GM12878 (cell line): ENCODE measurements around the gene PTPRN2. TPM values are rescaled to one million over a fixed set of nuclear protein-coding genes. Genes with fewer than 3 reads are reported as not detected.

Experiments used
- ATAC-seq: fragments of 200-7000 bp; cut with Tn5 transposase; 3 replicates; pipeline ENCODE4 v1.9.1; 2020; ENCODE audit warnings: mild to moderate bottlenecking, moderate library complexity
- BruUV-seq: library from RNA; stranded (reverse); fragments of 400-500 nt; replicated peaks from 2 replicates; lab custom pipeline; 2021; lab: Mats Ljungman, UMichigan
- CTCF ChIA-PET: fragments of 300-600 bp; sonication (Branson Sonifier 250); formaldehyde crosslinking; extraction: SDS; loops from one replicate; lab custom pipeline; 2021; ENCODE audit warnings: inconsistent platforms; lab: Yijun Ruan, JAX
- POLR2A ChIA-PET: fragments of 350-600 bp; formaldehyde crosslinking; extraction: SDS; loops from one replicate; lab custom pipeline; 2021; ENCODE audit warnings: inconsistent platforms; lab: Charles Lee
- RAD21 ChIA-PET: fragments of 300-600 bp; sonication (Branson Sonifier 250); formaldehyde crosslinking; loops from one replicate; lab custom pipeline; 2023; ENCODE audit warnings: antibody characterized with exemption; ENCODE audit not compliant: unreplicated experiment; lab: Charles Lee
- SMC1A ChIA-PET: fragments of 300-600 bp; sonication (Branson Sonifier 250); formaldehyde crosslinking; loops from one replicate; lab custom pipeline; 2023; ENCODE audit not compliant: unreplicated experiment, uncharacterized antibody; lab: Charles Lee
- DNase-seq: peaks from one replicate; pipeline ENCODE4 v3.0.0-alpha.2; 2011; ENCODE audit warnings: low read depth, low spot score
- FAIRE-seq: peaks from 3 replicates; lab custom pipeline; 2011; peaks lifted over from hg19 to GRCh38; lab: Jason Lieb, UNC
- H2AFZ ChIP-seq: 2 replicates; pipeline ENCODE4 v1.6.0; 2011; ENCODE audit warnings: low read depth, low read length, control low read depth; ENCODE audit not compliant: control insufficient read depth
- H3K27ac ChIP-seq: 2 replicates; pipeline ENCODE4 v1.5.1; 2011; ENCODE audit warnings: control low read depth; ENCODE audit not compliant: control insufficient read depth, insufficient read depth
- H3K27me3 ChIP-seq, 2 experiments: replicated peaks in 1 of 2; 2 replicates each; pipeline versions ENCODE4 v1.6.0 to v1.6.1; 2011; ENCODE audit warnings: low read length in 1 of 2; ENCODE audit not compliant: control insufficient read depth in 2 of 2, insufficient read depth in 2 of 2
- H3K36me3 ChIP-seq, 2 experiments: 2 replicates each; pipeline ENCODE4 v1.5.1; 2011; ENCODE audit warnings: low read length in 1 of 2; ENCODE audit not compliant: control insufficient read depth in 2 of 2, insufficient read depth in 2 of 2
- H3K4me1 ChIP-seq: 2 replicates; pipeline ENCODE4 v1.6.1; 2011; ENCODE audit warnings: mild to moderate bottlenecking, low read length, moderate library complexity, mixed read lengths; ENCODE audit not compliant: control insufficient read depth, insufficient read depth
- H3K4me2 ChIP-seq: 2 replicates; pipeline ENCODE4 v1.6.0; 2011; ENCODE audit warnings: control low read depth; ENCODE audit not compliant: control insufficient read depth, insufficient read depth
- H3K4me3 ChIP-seq: fragments of 200-600 bp; sonication (generic); 2 replicates; pipeline ENCODE4 v1.5.1; 2016
- H3K79me2 ChIP-seq: 2 replicates; pipeline ENCODE4 v1.6.0; 2011; ENCODE audit warnings: low read length; ENCODE audit not compliant: control insufficient read depth, insufficient read depth
- H3K9ac ChIP-seq: 2 replicates; pipeline ENCODE4 v1.8.0; 2011; ENCODE audit warnings: low read length, control low read depth, mixed read lengths; ENCODE audit not compliant: control insufficient read depth, insufficient read depth
- H3K9me3 ChIP-seq: replicated peaks from 3 replicates; pipeline ENCODE4 v1.5.1; 2011; ENCODE audit warnings: mild to moderate bottlenecking, low read length; ENCODE audit not compliant: control insufficient read depth, insufficient read depth
- H4K20me1 ChIP-seq: 2 replicates; pipeline ENCODE4 v1.6.0; 2011; ENCODE audit not compliant: control insufficient read depth, insufficient read depth
- ATF2 ChIP-seq: IDR thresholded peaks from 2 replicates; pipeline ENCODE4 v1.6.1; 2012; ENCODE audit warnings: low read length, inconsistent platforms
- GABPA ChIP-seq: IDR thresholded peaks from 2 replicates; pipeline ENCODE4 v1.6.1; 2014; ENCODE audit warnings: antibody characterized with exemption, low read depth, mild to moderate bottlenecking, inconsistent platforms
- MXI1 ChIP-seq: fragments of 150-350 bp; IDR thresholded peaks from 2 replicates; pipeline ENCODE4 v1.6.1; 2011; ENCODE audit warnings: low read depth, mild to moderate bottlenecking, inconsistent platforms, low read length, improper control_type of control experiment
- SMAD5 ChIP-seq: IDR thresholded peaks from 2 replicates; pipeline ENCODE4 v1.6.1; 2016; ENCODE audit warnings: antibody characterized with exemption, low read depth
- SUZ12 ChIP-seq: fragments of 200-600 bp; sonication (generic); IDR thresholded peaks from one replicate; pipeline ENCODE4 v1.6.1; 2018; ENCODE audit warnings: antibody characterized with exemption, mild to moderate bottlenecking; ENCODE audit not compliant: unreplicated experiment
- TBL1XR1 ChIP-seq: IDR thresholded peaks from 2 replicates; pipeline ENCODE4 v1.6.1; 2012; ENCODE audit warnings: low read depth, low read length, improper control_type of control experiment
- YBX1 ChIP-seq: fragments of 450-650 bp; IDR thresholded peaks from 2 replicates; pipeline ENCODE4 v1.6.1; 2016; ENCODE audit warnings: antibody characterized with exemption
- ZNF207 ChIP-seq: fragments of 450-650 bp; IDR thresholded peaks from 2 replicates; pipeline ENCODE4 v1.6.1; 2014; ENCODE audit warnings: antibody characterized with exemption, mild to moderate bottlenecking, borderline replicate concordance
- ZNF384 ChIP-seq: IDR thresholded peaks from 2 replicates; pipeline ENCODE4 v1.6.1; 2012; ENCODE audit warnings: low read depth, mild to moderate bottlenecking, low read length, improper control_type of control experiment, borderline replicate concordance
- WGBS: methylation state at CpG from one replicate; pipeline ENCODE4 v1.1.6; 2016; ENCODE audit warnings: low lambda C conversion rate; ENCODE audit not compliant: insufficient replicate concordance, insufficient coverage; ENCODE audit errors: missing lambda C conversion rate; 5-methylcytosine and 5-hydroxymethylcytosine counted together
- in situ Hi-C: fragments of 300-500 bp; cut with MboI; formaldehyde crosslinking; loops from 9 replicates; pipeline ENCODE4 v1.14.3; 2018; ENCODE audit warnings: mixed read lengths
- intact Hi-C: fragments of 100-400 bp; cut with micrococcal nuclease; formaldehyde crosslinking; loops from one replicate; pipeline ENCODE4 v1.14.2; 2022; ENCODE audit not compliant: unreplicated experiment
- polyA plus RNA-seq, 11 experiments: library from polyadenylated mRNA; depleted of rRNA in 4 of 11; unstranded in 6 of 11; stranded (reverse) in 5 of 11; fragments of >200 nt; fragmentation: Nextera tagmentation in 4 of 11; fragmentation: Illumina TruSeq in 1 of 11; extraction: Ambion mirVana in 4 of 11; extraction: Trizol in 1 of 11; gene quantifications; 1 replicate in 1 of 11; 2 replicates in 10 of 11; pipeline versions ENCODE4 v1.2.1 to v1.2.3, GENCODE V29; 2011 to 2016; ENCODE audit warnings: inconsistent platforms in 2 of 11, missing spikeins in 2 of 11, low read depth in 1 of 11
- total RNA-seq, 4 experiments: library from RNA; depleted of rRNA in 3 of 4; stranded (reverse); fragments of >200 nt in 3 of 4; fragmentation: Illumina TruSeq in 1 of 4; extraction: Trizol in 1 of 4; gene quantifications; 2 replicates each; pipeline versions ENCODE4 v1.2.1 to v1.2.3, GENCODE V29; 2013 to 2021
- TF ChIP-seq, protein P1 (sequence below): fragments of 450-650 bp; IDR thresholded peaks from 2 replicates; pipeline ENCODE4 v1.6.1; 2017; ENCODE audit warnings: mild to moderate bottlenecking
- TF ChIP-seq, protein P2 (sequence below): fragments of 450-650 bp; IDR thresholded peaks from 2 replicates; pipeline ENCODE4 v1.6.1; 2017; ENCODE audit warnings: borderline replicate concordance

The PTPRN2 gene
- total and polyA plus RNA-seq, 10 of the 15 experiments (the other 5 are each of a cell fraction or from before 2014, with no cell fraction given): 5.4 TPM; not detected in 9

DNA sequence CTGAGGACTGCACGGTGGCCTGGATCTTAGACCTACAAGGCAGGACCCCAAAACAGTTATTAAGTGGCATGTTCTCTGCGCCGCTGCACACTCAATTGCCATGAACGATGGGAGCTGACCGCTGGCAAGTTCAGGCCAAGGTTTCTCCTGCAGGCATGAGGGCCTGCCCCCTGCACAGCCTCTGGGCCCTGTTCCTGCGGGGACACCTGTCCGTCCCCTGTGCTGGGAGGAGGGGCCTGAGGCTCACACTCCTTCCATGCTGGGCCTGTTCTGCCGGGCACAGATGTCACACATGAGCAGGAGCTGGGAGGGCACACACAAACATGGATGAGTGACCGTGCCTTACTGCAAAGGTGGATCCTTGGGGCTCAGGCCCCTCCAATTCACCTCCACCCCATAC, 90.0 kb downstream of the PTPRN2 start:
- Histone ChIP-seq H3K36me3 (no peaks in the 10 kb centered on the region), H2AFZ (no peak overlapping the region), H3K4me1 (no peaks in the 10 kb centered on the region), H3K79me2 (no peaks in the 10 kb centered on the region), H3K27me3 (no peaks in the 10 kb centered on the region), H3K9me3 (no peaks in the 10 kb centered on the region), H3K4me3 (no peak overlapping the region), H3K4me2 (no peak overlapping the region), H4K20me1 (no peaks in the 10 kb centered on the region), H3K27ac (no peak overlapping the region), H3K9ac (no peak overlapping the region)
- 40% methylated on average over 9 of the region's 9 CpGs for WGBS
- no TSS peak for BruUV-seq
- intact Hi-C loops (no loop called here), in situ Hi-C loops (no loop called here)
- CTCF ChIA-PET: interaction anchor here (1.0 kb wide), 1 partner anchor 480 kb away, joined by 3 read pairs; no protein-coding TSS in a partner anchor
- SMC1A ChIA-PET: no interaction called here
- POLR2A ChIA-PET: no interaction called here
- RAD21 ChIA-PET: no interaction called here
- ATAC-seq (no peak), FAIRE-seq (no peak), DNase-seq (no peak)
- no peak for TF ChIP-seq ZNF384
- TF ChIP-seq ATF2: no peak
- TF ChIP-seq, protein P1, sequence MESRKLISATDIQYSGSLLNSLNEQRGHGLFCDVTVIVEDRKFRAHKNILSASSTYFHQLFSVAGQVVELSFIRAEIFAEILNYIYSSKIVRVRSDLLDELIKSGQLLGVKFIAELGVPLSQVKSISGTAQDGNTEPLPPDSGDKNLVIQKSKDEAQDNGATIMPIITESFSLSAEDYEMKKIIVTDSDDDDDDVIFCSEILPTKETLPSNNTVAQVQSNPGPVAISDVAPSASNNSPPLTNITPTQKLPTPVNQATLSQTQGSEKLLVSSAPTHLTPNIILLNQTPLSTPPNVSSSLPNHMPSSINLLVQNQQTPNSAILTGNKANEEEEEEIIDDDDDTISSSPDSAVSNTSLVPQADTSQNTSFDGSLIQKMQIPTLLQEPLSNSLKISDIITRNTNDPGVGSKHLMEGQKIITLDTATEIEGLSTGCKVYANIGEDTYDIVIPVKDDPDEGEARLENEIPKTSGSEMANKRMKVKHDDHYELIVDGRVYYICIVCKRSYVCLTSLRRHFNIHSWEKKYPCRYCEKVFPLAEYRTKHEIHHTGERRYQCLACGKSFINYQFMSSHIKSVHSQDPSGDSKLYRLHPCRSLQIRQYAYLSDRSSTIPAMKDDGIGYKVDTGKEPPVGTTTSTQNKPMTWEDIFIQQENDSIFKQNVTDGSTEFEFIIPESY: no peak
- TF ChIP-seq TBL1XR1: no peak
- TF ChIP-seq, protein P2, sequence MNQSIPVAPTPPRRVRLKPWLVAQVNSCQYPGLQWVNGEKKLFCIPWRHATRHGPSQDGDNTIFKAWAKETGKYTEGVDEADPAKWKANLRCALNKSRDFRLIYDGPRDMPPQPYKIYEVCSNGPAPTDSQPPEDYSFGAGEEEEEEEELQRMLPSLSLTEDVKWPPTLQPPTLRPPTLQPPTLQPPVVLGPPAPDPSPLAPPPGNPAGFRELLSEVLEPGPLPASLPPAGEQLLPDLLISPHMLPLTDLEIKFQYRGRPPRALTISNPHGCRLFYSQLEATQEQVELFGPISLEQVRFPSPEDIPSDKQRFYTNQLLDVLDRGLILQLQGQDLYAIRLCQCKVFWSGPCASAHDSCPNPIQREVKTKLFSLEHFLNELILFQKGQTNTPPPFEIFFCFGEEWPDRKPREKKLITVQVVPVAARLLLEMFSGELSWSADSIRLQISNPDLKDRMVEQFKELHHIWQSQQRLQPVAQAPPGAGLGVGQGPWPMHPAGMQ: no peak
- no peak for TF ChIP-seq ZNF207
- no peak for TF ChIP-seq YBX1
- TF ChIP-seq GABPA: no peak
- TF ChIP-seq SMAD5: no peak
- TF ChIP-seq MXI1: no peak
- TF ChIP-seq SUZ12: no peak
